HG03066 (cell line): ENCODE data around the gene ZNF280D.

Experiments
- ATAC-seq: cut with Tn5 transposase; IDR thresholded peaks from one replicate; pipeline ENCODE4 v1.9.1; 2021; ENCODE audit warnings: low read depth; ENCODE audit not compliant: unreplicated experiment

ZNF280D gene

DNA sequence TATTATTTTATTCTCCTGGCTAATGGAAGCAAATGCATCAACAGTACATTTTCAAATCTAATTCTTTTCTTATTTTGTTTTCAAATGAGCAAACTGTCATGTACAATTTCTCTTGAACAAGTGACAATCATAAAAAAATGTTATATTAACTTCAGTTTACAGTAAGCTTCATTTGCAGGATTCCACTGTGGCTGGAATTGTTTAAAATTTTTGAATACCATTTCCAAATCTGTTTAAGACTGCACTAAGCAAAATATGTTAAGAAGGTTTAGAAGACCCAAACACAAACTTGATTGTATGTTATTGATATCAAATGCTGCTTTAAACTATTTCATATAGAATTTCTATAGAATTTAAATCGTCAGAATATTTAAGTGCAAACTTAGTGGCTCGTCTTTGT, 92.8 kb downstream of the ZNF280D start:
- ATAC-seq: no peak

DNA sequence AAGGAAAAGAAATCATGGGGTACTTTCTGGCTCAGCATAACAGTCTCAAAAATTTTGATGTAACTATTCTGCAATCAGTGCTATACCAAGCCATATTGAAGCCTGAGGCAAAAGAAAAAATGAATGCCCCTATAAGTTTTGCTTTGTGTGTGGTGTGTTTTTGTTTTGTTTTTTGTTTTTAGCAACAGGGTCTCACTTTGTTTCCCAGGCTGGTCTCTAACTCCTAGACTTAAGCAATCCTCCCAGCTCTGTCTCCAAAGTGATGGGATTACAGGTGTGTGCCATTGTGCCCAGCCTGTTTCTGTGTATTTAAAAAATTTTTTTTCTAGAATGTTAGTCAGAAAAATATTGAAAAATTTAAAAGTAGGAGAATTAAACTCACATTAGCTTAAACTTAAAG, 93.2 kb downstream of the ZNF280D start:
- ATAC-seq: no peak

DNA sequence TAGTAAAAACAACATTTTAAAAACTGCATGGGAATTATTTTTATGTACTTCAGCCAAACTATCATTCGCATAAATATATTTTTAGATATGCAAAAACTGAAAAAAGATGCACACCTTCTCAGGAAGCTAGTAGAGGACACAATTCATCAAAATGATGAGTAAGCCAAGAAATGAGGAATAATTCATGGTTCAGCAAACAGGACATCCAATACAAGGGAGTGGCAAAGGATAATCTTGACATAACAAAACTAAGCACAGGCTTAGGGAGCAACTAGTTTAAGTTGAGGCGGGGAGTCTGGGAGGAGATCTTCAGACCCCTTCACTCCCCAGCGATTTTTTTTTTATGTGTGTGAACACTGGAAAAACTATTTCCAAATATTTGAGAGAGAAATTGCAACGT, 93.7 kb downstream of the ZNF280D start:
- ATAC-seq: no peak

DNA sequence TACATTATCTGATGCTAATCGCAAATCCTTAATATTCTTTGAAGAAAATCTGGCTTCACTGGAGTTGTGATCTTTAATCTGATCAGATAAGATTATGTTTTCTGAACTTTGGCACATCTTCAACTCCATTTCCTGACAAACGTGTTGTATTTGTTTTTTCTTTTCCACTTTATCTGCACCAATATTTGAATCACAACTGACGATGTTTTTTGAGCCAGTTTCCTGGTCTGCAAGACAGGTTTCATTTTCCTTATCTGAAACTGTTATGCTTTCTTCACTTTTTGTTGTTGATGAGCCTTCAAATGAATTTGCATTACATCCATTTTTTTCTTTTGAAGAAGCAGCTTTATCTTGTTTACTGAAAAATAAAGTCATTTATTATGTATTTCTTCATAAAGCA, 101.5 kb downstream of the ZNF280D start:
- no peak for ATAC-seq

DNA sequence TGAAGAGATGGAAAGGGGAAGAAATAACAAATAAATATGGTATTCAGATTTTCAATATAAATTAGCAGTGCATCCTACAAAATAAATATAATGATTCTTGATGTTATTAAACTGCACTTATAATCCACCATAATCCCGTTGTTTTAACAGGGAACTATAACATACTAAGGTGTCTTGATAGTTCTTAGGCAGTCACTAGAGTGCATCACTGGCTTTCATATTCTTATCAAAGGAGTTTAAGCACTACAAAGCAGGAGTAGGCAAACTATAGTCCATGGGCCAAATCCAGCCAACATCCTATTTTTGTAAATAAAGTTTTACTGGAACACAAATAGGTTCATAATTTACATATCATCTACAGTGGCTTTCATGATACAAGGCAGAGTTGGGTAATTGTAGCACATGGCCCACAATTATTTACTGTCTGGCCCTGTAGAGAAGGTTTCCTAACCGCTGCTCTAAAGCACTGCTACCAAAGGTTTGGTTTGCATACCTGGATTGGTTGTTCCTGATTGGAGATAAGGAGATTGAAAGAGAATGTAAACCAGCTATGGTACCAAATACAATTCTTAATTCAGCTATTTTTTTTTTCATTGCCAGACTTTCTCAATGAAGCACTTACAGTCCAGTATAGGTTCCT, 104.3 kb downstream of the ZNF280D start:
- ATAC-seq: no peak

DNA sequence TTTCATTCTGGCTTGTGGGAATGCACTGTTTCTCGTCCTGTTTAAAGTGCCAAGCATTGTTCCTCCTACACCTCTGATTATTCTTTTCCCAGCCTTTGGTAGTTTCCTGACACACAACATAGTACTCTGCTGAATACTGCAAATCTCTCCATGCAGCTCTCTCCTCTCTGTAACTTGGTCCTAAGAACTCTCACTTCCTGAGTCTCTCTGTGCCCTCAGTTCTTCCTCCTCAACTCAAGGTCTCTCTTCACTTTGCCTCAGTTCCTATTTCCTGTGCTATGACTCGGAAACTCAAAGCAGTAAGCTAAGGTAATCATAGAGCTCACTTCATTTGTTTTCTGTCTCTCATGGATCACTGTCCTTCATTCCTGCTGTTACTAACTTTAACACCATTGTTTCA, 113.4 kb downstream of the ZNF280D start:
- no peak for ATAC-seq

DNA sequence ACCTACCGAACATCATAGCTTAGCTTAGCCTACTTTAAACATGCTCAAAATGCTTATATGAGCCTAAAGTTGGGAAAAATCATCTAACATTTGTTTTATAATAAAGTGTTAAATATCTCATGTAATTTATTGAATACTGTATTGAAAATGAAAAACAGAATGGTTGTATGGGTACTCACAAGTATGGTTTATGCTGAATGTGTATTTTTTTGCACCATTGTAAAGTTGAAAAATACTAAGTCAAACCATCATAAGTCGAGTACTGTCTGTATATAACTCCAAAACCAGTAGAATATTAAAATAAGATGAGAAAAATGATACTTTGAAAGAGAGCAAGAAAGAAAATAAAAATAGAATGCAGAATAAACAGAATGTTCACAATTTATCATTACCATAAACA, 115.7 kb downstream of the ZNF280D start:
- no peak for ATAC-seq

DNA sequence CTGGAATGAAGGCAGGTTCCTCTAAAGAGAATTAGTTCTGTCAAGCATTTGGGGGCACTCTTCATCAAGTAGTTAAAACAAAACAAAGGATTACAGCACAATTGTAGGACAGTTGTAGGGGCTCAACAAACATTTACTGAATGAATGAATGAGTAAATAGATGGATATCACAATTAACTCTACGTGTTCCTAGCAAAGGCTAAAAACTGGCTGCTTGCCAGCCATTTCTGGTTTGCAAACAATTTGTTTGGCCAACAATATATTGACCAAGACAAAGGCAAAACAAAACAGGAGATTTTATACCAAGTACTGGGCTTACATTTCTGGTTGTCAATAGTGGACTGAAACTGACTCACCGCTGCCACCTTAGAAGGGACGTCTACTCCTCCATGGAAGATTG, 116.8 kb downstream of the ZNF280D start:
- no peak for ATAC-seq

DNA sequence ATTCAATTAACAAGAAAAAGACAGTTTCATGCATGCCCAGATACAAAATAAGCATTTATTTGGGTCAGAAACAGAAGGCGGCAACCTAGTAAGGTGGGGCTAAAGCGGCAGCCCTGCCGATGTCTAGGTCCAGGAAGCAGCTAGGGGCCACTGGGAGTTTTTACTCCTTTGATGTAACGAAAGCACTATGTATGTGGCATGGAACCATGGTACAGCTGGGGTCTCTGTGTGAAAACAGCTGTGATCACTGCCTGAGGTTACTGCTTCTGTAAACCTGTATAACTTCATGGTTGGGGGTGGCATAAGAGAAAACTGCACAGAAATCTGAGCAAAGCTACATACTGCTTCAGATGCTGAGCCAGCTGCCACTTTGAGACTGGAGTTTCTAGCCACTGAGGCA, 119.5 kb downstream of the ZNF280D start:
- ATAC-seq: no peak

DNA sequence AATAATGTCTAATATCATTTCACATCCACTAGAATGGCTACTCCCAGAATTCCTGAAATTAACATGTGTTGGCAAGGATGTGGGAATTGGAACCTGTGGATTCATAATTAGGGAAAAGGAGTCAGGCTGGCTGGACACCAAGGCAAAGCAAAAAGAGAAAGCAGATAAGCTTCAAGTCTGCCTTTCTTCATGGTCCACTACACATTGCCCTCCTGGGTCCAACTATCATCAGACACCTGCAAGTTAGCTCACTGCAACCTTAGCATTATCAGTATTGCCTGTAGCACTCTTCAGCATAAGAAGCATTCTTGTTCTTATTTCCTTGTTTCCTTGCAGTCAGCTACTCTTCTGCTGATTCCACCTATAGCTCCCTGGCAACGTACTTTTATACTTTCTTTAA, 124.3 kb downstream of the ZNF280D start:
- ATAC-seq: no peak

DNA sequence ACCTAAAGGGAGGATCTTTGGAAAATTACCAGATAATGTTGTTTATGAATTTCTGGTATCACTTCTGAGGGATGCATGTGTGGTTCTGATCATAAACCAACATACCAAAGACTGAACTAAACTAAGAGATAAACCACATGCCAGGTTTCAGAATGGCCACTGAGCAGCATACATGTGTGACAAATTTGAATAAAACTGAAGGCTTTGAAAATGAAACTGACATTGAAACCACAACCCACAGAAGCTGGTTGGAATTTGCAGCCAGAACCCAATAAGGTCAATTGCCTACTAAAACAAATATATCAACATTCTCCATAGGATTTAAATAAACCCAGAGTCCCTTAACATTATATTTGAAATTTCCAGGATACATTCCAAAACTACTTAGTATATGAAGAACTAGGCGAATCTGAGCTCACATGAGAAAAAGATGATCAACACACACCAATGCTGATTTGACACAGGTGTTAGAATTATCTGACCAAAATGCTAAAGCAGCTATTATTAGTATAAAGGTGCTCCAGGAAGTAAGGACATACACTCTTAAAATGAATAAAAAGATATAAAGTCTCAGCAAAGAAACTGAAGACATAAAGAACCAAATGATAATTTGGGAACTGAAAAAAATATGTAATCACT, 125.0 kb downstream of the ZNF280D start:
- ATAC-seq: peak; percentile 89

DNA sequence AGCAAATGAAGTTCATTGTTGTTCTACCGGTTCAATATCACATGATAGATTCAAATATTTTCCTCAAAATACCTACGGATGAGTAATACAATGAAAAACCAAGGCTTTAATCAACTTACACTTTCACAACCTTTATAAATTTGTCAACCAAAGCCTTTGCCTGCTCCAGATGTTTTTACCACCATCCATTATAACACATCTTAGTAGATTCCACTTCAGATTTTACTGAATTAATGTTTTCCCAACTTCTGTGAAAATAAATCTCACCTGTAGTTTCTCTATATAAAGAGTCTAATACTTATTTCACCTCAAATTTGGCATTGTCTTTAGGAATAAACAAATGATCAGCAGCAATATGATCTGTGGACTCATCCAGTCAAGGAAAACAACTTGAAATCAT, 131.1 kb downstream of the ZNF280D start:
- ATAC-seq: no peak

DNA sequence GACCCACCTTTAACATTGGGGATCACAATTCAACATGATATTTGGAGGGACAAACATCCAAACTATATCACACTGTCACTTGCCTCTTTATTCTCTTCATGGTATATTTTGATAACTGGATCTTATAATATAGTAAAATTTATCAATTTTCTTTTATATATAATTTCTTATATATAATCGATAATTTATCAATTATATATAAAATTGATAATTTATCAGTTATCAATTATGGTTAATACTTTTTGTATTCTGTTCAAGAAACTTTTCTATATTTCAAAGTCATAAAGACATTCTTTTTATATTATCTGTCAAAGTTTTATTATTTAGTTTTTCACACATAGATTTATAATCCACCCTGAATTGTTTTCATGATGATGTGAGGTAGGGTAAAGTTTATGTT, 132.9 kb downstream of the ZNF280D start:
- no peak for ATAC-seq

DNA sequence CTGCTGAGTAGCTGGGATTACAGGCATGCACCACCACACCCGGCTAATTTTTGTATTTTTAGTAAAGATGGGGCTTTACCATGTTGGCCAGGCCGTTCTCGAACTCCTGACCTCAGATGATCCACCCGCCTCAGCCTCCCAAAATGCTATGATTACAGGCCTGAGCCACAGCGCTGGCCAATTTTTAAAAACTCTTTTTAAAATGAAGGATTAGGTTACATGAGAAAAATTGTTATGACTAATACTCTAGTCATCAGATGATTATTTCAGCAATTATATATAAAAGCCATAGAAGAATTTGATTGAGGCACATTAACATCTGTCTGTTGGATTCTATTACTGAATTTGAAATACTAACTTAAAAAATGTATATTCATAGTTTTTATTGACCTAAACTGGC, 134.3 kb downstream of the ZNF280D start:
- no peak for ATAC-seq

DNA sequence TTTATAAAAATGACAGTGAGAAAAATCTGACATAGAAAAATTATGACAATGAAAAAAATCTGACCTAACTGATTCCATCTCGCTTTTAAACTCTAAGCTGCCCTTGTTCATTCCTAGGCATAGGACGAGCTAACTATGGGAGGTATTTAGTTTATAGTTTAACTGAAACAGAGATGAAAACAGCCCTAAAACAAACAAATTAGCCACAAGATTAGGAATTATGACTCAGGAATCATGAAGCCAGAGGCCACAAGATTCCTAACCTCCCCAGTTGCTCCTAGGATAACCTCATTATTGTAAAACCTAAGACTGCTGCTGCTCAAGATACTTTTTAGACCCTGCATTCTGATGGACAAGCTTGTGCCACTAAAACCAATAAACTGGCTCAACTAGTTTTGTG, 145.6 kb downstream of the ZNF280D start:
- no peak for ATAC-seq

DNA sequence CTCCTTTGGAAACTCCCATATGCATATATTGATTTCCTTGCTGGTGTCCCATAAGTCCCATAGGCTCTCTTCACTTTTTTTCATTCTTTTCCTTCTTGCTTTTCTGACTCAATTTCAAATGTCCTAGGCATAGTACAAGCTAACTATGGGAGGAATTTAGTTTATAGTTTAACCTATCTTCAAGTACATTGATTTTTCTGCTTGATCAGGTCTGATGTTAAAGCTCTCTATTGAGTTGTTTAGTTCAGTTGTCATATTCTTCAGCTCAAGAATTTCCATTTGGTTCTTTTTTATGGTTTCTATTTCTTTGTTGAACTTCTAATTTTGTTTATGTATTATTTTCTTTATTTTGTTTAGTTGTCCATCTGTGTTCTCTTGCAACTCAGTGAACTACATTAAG, 147.1 kb downstream of the ZNF280D start:
- ATAC-seq: no peak

DNA sequence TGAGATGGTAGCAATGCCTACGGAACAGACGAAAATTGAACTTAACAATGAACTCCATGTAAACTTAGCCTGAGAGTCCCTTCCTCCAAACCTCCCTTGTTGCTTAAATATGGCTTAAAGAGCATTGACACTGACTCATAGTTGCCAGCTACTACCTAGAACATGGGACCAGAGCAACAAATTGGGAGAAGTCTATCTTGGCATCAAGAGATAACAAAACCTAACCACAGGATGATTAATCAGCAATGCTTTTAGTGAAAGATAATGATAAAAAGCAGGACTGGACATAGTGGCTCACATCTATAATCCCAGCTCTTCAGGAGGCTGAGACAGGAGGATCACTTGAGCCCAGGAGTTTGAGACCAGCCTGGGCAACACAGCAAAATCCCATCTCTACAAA, 150.5 kb downstream of the ZNF280D start:
- ATAC-seq: no peak
